Measurements from ENCODE around the gene NR3C1. TPM values are rescaled to one million over a fixed set of nuclear protein-coding genes. Genes with fewer than 3 reads are reported as not detected.

The NR3C1 gene
- total and polyA plus RNA-seq, 2 of the 13 experiments (the other 11 are each of a cell fraction or from before 2014, with no cell fraction given) = 10.0 to 24.3 TPM

- TF ChIP-seq NR2C2 (CRISPR knock-in tag; IDR thresholded peaks at IDR 0.05; ENCODE audit: borderline replicate concordance) (no peak), PHF21A (CRISPR knock-in tag; IDR thresholded peaks at IDR 0.05) (0 out of 2 replicates have a peak, but pooled peaks have one; percentile 20), ZNF18 (CRISPR knock-in tag; IDR thresholded peaks at IDR 0.05; ENCODE audit: insufficient replicate concordance) (no peak), FOXA1 (IDR thresholded peaks at IDR 0.05) (no peak), FOXA1 (CRISPR knock-in tag; IDR thresholded peaks at IDR 0.05) (no peak), IKZF1 (IDR thresholded peaks at IDR 0.05) (no peak), ZNF530 (CRISPR knock-in tag; IDR thresholded peaks at IDR 0.05; ENCODE audit: low read depth) (no peak), NKX3-1 (CRISPR knock-in tag; IDR thresholded peaks at IDR 0.05) (no peak), AKAP8 (CRISPR knock-in tag; IDR thresholded peaks at IDR 0.05) (no peak), GRHL1 (CRISPR knock-in tag; conservative IDR thresholded peaks at IDR 0.05) (no peak), FOXO1 (CRISPR knock-in tag; IDR thresholded peaks at IDR 0.05) (no peak), SNAI1 (CRISPR knock-in tag; IDR thresholded peaks at IDR 0.05; ENCODE audit: borderline replicate concordance) (no peak), ZNF766 (CRISPR knock-in tag; IDR thresholded peaks at IDR 0.05; ENCODE audit: borderline replicate concordance) (no peak), SOX5 (CRISPR knock-in tag; IDR thresholded peaks at IDR 0.05; ENCODE audit: borderline replicate concordance) (no peak), ZNF605 (CRISPR knock-in tag; IDR thresholded peaks at IDR 0.05) (no peak), KLF6 (CRISPR knock-in tag; IDR thresholded peaks at IDR 0.05) (peak; percentile 16; the same call in 1 of the 2 replicates), NCOR1 (IDR thresholded peaks at IDR 0.05; ENCODE audit: borderline replicate concordance, low read length) (no peak), MXD4 (CRISPR knock-in tag; IDR thresholded peaks at IDR 0.05) (peak; percentile 38; the same call in 1 of the 2 replicates), IRF2 (CRISPR knock-in tag; IDR thresholded peaks at IDR 0.05) (peak; percentile 14; the same call in 1 of the 2 replicates), PPARG (CRISPR knock-in tag; conservative IDR thresholded peaks at IDR 0.05) (no peak), KDM1A (CRISPR knock-in tag; IDR thresholded peaks at IDR 0.05) (no peak), HNF1A (IDR thresholded peaks at IDR 0.05; ENCODE audit: low read depth) (no peak), HNF1A (CRISPR knock-in tag; IDR thresholded peaks at IDR 0.05; ENCODE audit: borderline replicate concordance) (no peak)
- TF ChIP-seq, protein P1, sequence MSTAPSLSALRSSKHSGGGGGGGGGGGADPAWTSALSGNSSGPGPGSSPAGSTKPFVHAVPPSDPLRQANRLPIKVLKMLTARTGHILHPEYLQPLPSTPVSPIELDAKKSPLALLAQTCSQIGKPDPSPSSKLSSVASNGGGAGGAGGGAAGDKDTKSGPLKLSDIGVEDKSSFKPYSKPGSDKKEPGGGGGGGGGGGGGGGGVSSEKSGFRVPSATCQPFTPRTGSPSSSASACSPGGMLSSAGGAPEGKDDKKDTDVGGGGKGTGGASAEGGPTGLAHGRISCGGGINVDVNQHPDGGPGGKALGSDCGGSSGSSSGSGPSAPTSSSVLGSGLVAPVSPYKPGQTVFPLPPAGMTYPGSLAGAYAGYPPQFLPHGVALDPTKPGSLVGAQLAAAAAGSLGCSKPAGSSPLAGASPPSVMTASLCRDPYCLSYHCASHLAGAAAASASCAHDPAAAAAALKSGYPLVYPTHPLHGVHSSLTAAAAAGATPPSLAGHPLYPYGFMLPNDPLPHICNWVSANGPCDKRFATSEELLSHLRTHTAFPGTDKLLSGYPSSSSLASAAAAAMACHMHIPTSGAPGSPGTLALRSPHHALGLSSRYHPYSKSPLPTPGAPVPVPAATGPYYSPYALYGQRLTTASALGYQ (CRISPR knock-in tag; IDR thresholded peaks at IDR 0.05) = no peak
Observed at GRCh38 chr5:143402017-143402552, 1.4 kb downstream of the NR3C1 start (continued).

Data from HepG2 (cell line).